ENCODE results near the gene NMT1.

NMT1 gene

DNA sequence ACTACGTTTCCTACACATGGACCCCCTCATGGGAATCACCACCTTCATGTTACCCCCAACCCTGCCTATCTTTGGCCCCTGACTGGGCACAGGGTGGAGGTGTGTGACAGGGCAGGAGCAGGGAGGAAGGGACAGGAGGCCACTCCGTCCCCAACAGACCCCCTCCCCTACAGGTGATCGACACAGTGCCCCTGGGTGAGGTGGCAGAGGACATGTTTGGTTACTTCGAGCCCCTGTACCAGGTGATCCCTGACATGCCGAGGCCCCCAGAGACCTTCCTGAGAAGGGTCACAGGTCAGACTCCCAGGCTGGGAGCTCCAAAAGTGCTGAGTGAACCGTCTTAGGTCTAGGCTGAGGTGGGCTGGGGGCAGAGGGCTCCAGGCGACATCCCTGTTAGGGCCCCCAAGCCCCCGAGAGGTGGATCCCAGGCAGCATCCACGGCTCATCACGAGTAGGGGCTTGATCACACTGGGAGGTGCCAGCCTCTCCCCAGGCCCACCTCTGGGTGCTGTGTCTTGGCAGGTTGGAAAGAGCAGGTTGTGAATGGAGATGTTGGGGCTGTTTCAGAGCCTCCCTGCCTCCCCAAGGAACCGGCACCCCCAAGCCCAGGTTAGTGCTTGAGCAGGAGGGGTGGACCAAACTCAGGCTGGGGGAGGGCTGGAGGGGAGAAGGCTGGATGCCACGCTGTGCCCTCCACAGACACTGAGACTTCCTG lies 75.9 kb downstream of the NMT1 start:
- no peak for DNase-seq
- no peak overlapping the region for H3K4me3 ChIP-seq (ENCODE audit: low read depth, low read length)
- no peaks in the 10 kb centered on the region for H3K27me3 ChIP-seq (replicated peaks)
- H3K36me3 ChIP-seq (replicated peaks): no peaks in the 10 kb centered on the region
- in situ Hi-C loops (cut with HindIII; ENCODE audit: low pct_ligation_motif_present, low sequenced_read_pairs): no loop called here
- TF ChIP-seq, protein P1, sequence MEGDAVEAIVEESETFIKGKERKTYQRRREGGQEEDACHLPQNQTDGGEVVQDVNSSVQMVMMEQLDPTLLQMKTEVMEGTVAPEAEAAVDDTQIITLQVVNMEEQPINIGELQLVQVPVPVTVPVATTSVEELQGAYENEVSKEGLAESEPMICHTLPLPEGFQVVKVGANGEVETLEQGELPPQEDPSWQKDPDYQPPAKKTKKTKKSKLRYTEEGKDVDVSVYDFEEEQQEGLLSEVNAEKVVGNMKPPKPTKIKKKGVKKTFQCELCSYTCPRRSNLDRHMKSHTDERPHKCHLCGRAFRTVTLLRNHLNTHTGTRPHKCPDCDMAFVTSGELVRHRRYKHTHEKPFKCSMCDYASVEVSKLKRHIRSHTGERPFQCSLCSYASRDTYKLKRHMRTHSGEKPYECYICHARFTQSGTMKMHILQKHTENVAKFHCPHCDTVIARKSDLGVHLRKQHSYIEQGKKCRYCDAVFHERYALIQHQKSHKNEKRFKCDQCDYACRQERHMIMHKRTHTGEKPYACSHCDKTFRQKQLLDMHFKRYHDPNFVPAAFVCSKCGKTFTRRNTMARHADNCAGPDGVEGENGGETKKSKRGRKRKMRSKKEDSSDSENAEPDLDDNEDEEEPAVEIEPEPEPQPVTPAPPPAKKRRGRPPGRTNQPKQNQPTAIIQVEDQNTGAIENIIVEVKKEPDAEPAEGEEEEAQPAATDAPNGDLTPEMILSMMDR (IDR thresholded peaks at IDR 0.05; ENCODE audit: low read depth, low read length, missing control alignments): no peak
- H3K27ac ChIP-seq: no peak overlapping the region

GRCh38 chr17:45137561-45138305 lies 76.6 kb downstream of the NMT1 start:
- Histone ChIP-seq H3K27me3 (replicated peaks) (no peaks in the 10 kb centered on the region), H3K36me3 (replicated peaks) (no peaks in the 10 kb centered on the region), H3K4me3 (ENCODE audit: low read depth, low read length) (no peak overlapping the region), H3K27ac (no peak overlapping the region)
- TF ChIP-seq, protein P1 (IDR thresholded peaks at IDR 0.05; ENCODE audit: low read depth, low read length, missing control alignments): no peak
- in situ Hi-C loops (cut with HindIII; ENCODE audit: low pct_ligation_motif_present, low sequenced_read_pairs): no loop called here
- DNase-seq: no peak

GRCh38 chr17:45138911-45139532 lies 77.9 kb downstream of the NMT1 start:
- Histone ChIP-seq H3K27ac (no peak overlapping the region), H3K27me3 (replicated peaks) (no peaks in the 10 kb centered on the region), H3K4me3 (ENCODE audit: low read depth, low read length) (no peak overlapping the region), H3K36me3 (replicated peaks) (no peaks in the 10 kb centered on the region)
- in situ Hi-C loops (cut with HindIII; ENCODE audit: low pct_ligation_motif_present, low sequenced_read_pairs): no loop called here
- DNase-seq: no peak
- TF ChIP-seq, protein P1 (IDR thresholded peaks at IDR 0.05; ENCODE audit: low read depth, low read length, missing control alignments): no peak

DNA sequence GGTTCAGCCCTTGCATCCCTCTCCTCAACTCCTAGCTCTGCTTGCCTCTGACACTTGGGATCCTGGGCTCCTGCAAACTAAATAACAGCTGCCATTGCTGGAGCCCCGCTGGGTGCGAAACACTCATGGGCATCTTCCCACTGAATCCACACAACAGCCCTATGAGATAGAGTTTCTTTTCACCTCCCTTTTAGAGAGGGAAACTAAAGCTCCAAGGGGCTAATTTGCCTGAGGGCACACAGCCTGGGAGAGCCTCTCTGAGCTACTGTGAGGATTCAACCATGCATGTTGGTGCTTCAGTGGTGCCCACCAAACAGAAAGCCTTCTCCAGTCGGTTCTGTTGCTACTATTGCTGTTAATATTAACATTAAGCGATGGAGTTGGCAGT lies 78.4 kb downstream of the NMT1 start:
- H3K4me3 ChIP-seq (ENCODE audit: low read depth, low read length): no peak overlapping the region
- DNase-seq: no peak
- no peaks in the 10 kb centered on the region for H3K27me3 ChIP-seq (replicated peaks)
- in situ Hi-C loops (cut with HindIII; ENCODE audit: low pct_ligation_motif_present, low sequenced_read_pairs): no loop called here
- TF ChIP-seq, protein P1 (IDR thresholded peaks at IDR 0.05; ENCODE audit: low read depth, low read length, missing control alignments): no peak
- no peaks in the 10 kb centered on the region for H3K36me3 ChIP-seq (replicated peaks)
- no peak overlapping the region for H3K27ac ChIP-seq

DNA sequence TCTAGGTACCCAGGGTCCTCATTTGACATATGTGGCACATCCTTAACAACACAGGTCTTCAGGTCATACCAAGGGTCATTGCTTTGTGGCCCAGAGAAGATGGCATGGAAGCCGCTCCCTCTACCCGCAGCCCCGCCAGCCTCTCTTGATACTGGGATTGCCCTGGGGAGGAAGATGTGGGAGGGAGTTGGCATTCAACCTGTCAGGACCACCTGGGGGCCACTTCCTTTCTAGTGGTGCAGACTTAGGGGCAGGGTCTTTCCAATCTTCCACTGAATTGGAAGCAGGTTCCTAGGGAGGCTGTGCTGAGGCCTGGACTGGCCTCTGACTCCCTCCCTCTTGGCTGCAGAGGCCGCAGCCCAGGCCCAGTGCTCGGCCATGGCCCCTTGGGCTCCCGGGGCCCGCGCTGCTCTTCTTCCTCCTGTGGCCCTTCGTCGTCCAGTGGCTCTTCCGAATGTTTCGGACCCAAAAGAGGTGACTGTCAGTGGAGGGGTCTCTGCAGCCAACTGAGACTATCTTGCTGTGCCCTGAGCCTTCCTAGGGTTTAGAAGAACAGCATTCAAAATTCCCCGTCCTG lies 82.1 kb downstream of the NMT1 start:
- no peak for DNase-seq
- Histone ChIP-seq H3K4me3 (ENCODE audit: low read depth, low read length) (no peak overlapping the region), H3K36me3 (replicated peaks) (no peaks in the 10 kb centered on the region), H3K27me3 (replicated peaks) (no peaks in the 10 kb centered on the region), H3K27ac (no peak overlapping the region)
- in situ Hi-C loops (cut with HindIII; ENCODE audit: low pct_ligation_motif_present, low sequenced_read_pairs): no loop called here
- TF ChIP-seq, protein P1 (IDR thresholded peaks at IDR 0.05; ENCODE audit: low read depth, low read length, missing control alignments): no peak

Data from brain microvascular endothelial cell (primary cell).